Activated effector memory CD4-positive, alpha-beta T cell treated with anti-CD3 and anti-CD28 coated beads, Interleukin-2, amount 50 U/mL, for 16 hours (primary cell): Measurements from ENCODE around the gene ASB11.
"Not testable (repeated sequence)": the region's sequence is repeated elsewhere in the genome, so short reads cannot be mapped to it uniquely, and the experiment has no call there.

Source experiments
- DNase-seq: peaks from one replicate; pipeline ENCODE4 v3.0.0-alpha.2; 2020

Gene ASB11

GRCh38 chrX:15301924-15302323 lies 13.5 kb downstream of the ASB11 start:
- DNase-seq, result no peak

- DNase-seq, result no peak
Measured at GRCh38 chrX:15299941-15300851, 15.2 kb downstream of the ASB11 start.

GRCh38 chrX:15298780-15299179 lies 16.7 kb downstream of the ASB11 start:
- DNase-seq, result no peak

GRCh38 chrX:15298201-15298600 lies 17.2 kb downstream of the ASB11 start:
- DNase-seq, result no peak

GRCh38 chrX:15293451-15293850 lies 22.0 kb downstream of the ASB11 start:
- no peak for DNase-seq

GRCh38 chrX:15292861-15293260 lies 22.6 kb downstream of the ASB11 start:
- DNase-seq, result no peak

GRCh38 chrX:15277604-15278003 lies 37.8 kb downstream of the ASB11 start:
- DNase-seq, result no peak

GRCh38 chrX:15274946-15275345 lies 40.5 kb downstream of the ASB11 start:
- no peak for DNase-seq

- DNase-seq, result not testable (repeated sequence)
Measured at GRCh38 chrX:15273275-15273674, 42.2 kb downstream of the ASB11 start.

- DNase-seq, result no peak
Measured at GRCh38 chrX:15271757-15272156, 43.7 kb downstream of the ASB11 start.

GRCh38 chrX:15269618-15270521 lies 45.6 kb downstream of the ASB11 start, which contains the start of gene ASB9:
Gene ASB9, minus strand, starts transcription at chrX:15270083. Its CDS starts 209 bp downstream, at chrX:15269874.
- no peak for DNase-seq

- no peak for DNase-seq
Measured at GRCh38 chrX:15269120-15269519, 46.3 kb downstream of the ASB11 start.

GRCh38 chrX:15254852-15255251 lies 60.6 kb downstream of the ASB11 start:
- DNase-seq, result no peak

GRCh38 chrX:15245896-15246295 lies 69.5 kb downstream of the ASB11 start:
- DNase-seq, result no peak

GRCh38 chrX:15244421-15244820 lies 71.0 kb downstream of the ASB11 start:
- DNase-seq, result no peak

GRCh38 chrX:15242899-15243555 lies 72.4 kb downstream of the ASB11 start:
- DNase-seq, result peak; percentile 70

- no peak for DNase-seq
Measured at GRCh38 chrX:15241301-15241700, 74.1 kb downstream of the ASB11 start.

- DNase-seq, result no peak
Measured at GRCh38 chrX:15240414-15240813, 75.0 kb downstream of the ASB11 start.

GRCh38 chrX:15236146-15236545 lies 79.3 kb downstream of the ASB11 start:
- DNase-seq, result no peak

- no peak for DNase-seq
Measured at GRCh38 chrX:15235001-15235400, 80.4 kb downstream of the ASB11 start.

- no peak for DNase-seq
Measured at GRCh38 chrX:15233416-15234015, 81.9 kb downstream of the ASB11 start.
